IMR-90 (cell line): ENCODE data around the gene ETV3L.

ENCODE experiments used
- BHLHE40 ChIP-seq: fragments of 150-350 bp; IDR thresholded peaks from 2 replicates; pipeline ENCODE4 v1.6.1; 2016; ENCODE audit warnings: mild to moderate bottlenecking, low read depth, low read length
- CEBPB ChIP-seq: IDR thresholded peaks from 2 replicates; pipeline ENCODE4 v1.6.1; 2012; ENCODE audit warnings: low read depth, low read length, improper control_type of control experiment
- CHD1 ChIP-seq: IDR thresholded peaks from 2 replicates; pipeline ENCODE4 v1.6.1; 2012; ENCODE audit warnings: low read depth, low read length, improper control_type of control experiment
- CTCF ChIP-seq: conservative IDR thresholded peaks from 2 replicates; pipeline ENCODE4 v1.5.1; 2012; ENCODE audit warnings: mild to moderate bottlenecking, low read depth, low read length, improper control_type of control experiment
- ELK1 ChIP-seq: fragments of 150-350 bp; IDR thresholded peaks from 2 replicates; pipeline ENCODE4 v1.6.1; 2016; ENCODE audit warnings: low read depth, mild to moderate bottlenecking, low read length, moderate library complexity, borderline replicate concordance
- FOS ChIP-seq: fragments of 150-350 bp; IDR thresholded peaks from 2 replicates; pipeline ENCODE4 v1.6.1; 2016; ENCODE audit warnings: low read depth, low read length
- MAFK ChIP-seq: IDR thresholded peaks from 2 replicates; pipeline ENCODE4 v1.6.1; 2012; ENCODE audit warnings: low read depth, low read length, improper control_type of control experiment
- MXI1 ChIP-seq: IDR thresholded peaks from 2 replicates; pipeline ENCODE4 v1.6.1; 2012; ENCODE audit warnings: low read depth, mild to moderate bottlenecking, low read length, moderate library complexity, borderline replicate concordance
- NFE2L2 ChIP-seq: fragments of 150-350 bp; IDR thresholded peaks from 2 replicates; pipeline ENCODE4 v1.6.1; 2016; ENCODE audit warnings: low read depth, mild to moderate bottlenecking, low read length
- POLR2A ChIP-seq: IDR thresholded peaks from 2 replicates; pipeline ENCODE4 v1.6.1; 2012; ENCODE audit warnings: mild to moderate bottlenecking, low read depth, low read length
- RCOR1 ChIP-seq: IDR thresholded peaks from 2 replicates; pipeline ENCODE4 v1.6.1; 2012; ENCODE audit warnings: mild to moderate bottlenecking, low read length, improper control_type of control experiment; ENCODE audit not compliant: insufficient replicate concordance
- RFX5 ChIP-seq: IDR thresholded peaks from 2 replicates; pipeline ENCODE4 v1.8.0; 2012; ENCODE audit warnings: low read depth, mild to moderate bottlenecking, low read length, moderate library complexity
- SMC3 ChIP-seq: fragments of 150-350 bp; IDR thresholded peaks from 2 replicates; pipeline ENCODE4 v1.6.1; 2016; ENCODE audit warnings: low read depth, mild to moderate bottlenecking, antibody characterized with exemption, low read length, moderate library complexity
- USF2 ChIP-seq: fragments of 150-350 bp; IDR thresholded peaks from 2 replicates; pipeline ENCODE4 v1.6.1; 2017; ENCODE audit warnings: mild to moderate bottlenecking, antibody characterized with exemption, low read length, low read depth

GRCh38 chr1:157137408-157138219 is 38.0 kb upstream of the ETV3L start:
- TF ChIP-seq POLR2A (no peak), CTCF (no peak), RFX5 (no peak), MAFK (no peak), MXI1 (no peak), ELK1 (no peak), CHD1 (peak; percentile 8; the same call in 1 of the 2 replicates), NFE2L2 (no peak), CEBPB (no peak), SMC3 (no peak), RCOR1 (no peak), USF2 (no peak), BHLHE40 (no peak), FOS (no peak)
